ENCODE results near the gene NR2F6.

GRCh38 chr19:17262557-17262956 lies 16.8 kb upstream of the NR2F6 start:
- TF ChIP-seq ZNF274 (IDR thresholded peaks at IDR 0.05; ENCODE audit: low read depth, low read length) (no peak), YY1 (IDR thresholded peaks at IDR 0.05; ENCODE audit: insufficient read depth, insufficient read length) (no peak), SUZ12 (IDR thresholded peaks at IDR 0.05; ENCODE audit: extremely low read depth, insufficient read depth, insufficient read length) (no peak)

Data from NT2/D1 (cell line).